ENCODE measurements around the gene CPEB3. TPM values are rescaled to one million over a fixed set of nuclear protein-coding genes. Genes with fewer than 3 reads are reported as not detected.

The CPEB3 gene
- total RNA-seq, 2 experiments from 2014 or later, result 1.2 to 1.3 TPM

GRCh38 chr10:92076722-92077121, 214.2 kb downstream of the CPEB3 start:
- no peaks in the 10 kb centered on the region for H3K9me3 Mint-ChIP-seq
- no peak overlapping the region for H3K4me3 ChIP-seq (ENCODE audit: low read length)
- no peaks in the 10 kb centered on the region for H3K9me3 ChIP-seq (ENCODE audit: control insufficient read depth in 1 of 2, insufficient read depth in 1 of 2, low read length in 2 of 2)
- H3K36me3 ChIP-seq (ENCODE audit: insufficient read depth, low read length), result peaks cover 9% of the 10 kb centered on the region
- no peaks in the 10 kb centered on the region for H3K27me3 ChIP-seq (ENCODE audit: control insufficient read depth in 1 of 2, insufficient read depth in 2 of 2, low read length in 2 of 2)
- H3K36me3 Mint-ChIP-seq (ENCODE audit: low read depth), result peaks cover 32% of the 10 kb centered on the region
- no peak overlapping the region for H3K4me3 Mint-ChIP-seq
- DNase-seq (no peak), ATAC-seq (ENCODE audit: poor library complexity) (no peak)
- no peaks in the 10 kb centered on the region for H3K4me1 ChIP-seq (ENCODE audit: insufficient read depth, low read length)
- ChIA-PET CTCF (interaction anchor here (0.6 kb wide), 1 partner anchor 399 kb away, joined by 3 read pairs; no protein-coding TSS in a partner anchor), POLR2A (no interaction called here)
- H3K27me3 Mint-ChIP-seq, result no peaks in the 10 kb centered on the region
- no peak overlapping the region for H3K27ac Mint-ChIP-seq
- H3K4me1 Mint-ChIP-seq (ENCODE audit: low read depth), result no peaks in the 10 kb centered on the region
- intact Hi-C loops (cut with DNase I, micrococcal nuclease), result no loop called here
- TF ChIP-seq, protein P1, sequence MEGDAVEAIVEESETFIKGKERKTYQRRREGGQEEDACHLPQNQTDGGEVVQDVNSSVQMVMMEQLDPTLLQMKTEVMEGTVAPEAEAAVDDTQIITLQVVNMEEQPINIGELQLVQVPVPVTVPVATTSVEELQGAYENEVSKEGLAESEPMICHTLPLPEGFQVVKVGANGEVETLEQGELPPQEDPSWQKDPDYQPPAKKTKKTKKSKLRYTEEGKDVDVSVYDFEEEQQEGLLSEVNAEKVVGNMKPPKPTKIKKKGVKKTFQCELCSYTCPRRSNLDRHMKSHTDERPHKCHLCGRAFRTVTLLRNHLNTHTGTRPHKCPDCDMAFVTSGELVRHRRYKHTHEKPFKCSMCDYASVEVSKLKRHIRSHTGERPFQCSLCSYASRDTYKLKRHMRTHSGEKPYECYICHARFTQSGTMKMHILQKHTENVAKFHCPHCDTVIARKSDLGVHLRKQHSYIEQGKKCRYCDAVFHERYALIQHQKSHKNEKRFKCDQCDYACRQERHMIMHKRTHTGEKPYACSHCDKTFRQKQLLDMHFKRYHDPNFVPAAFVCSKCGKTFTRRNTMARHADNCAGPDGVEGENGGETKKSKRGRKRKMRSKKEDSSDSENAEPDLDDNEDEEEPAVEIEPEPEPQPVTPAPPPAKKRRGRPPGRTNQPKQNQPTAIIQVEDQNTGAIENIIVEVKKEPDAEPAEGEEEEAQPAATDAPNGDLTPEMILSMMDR (IDR thresholded peaks at IDR 0.05), result no peak
- H3K27ac ChIP-seq (ENCODE audit: low read depth in 1 of 2, low read length in 2 of 2), result no peak overlapping the region

- H3K4me3 ChIP-seq (ENCODE audit: low read length), result no peak overlapping the region
- Mint-ChIP-seq H3K36me3 (ENCODE audit: low read depth) (peaks cover 25% of the 10 kb centered on the region), H3K9me3 (no peaks in the 10 kb centered on the region), H3K27me3 (no peaks in the 10 kb centered on the region), H3K4me1 (ENCODE audit: low read depth) (no peaks in the 10 kb centered on the region), H3K27ac (no peak overlapping the region), H3K4me3 (no peak overlapping the region)
- CTCF ChIA-PET, result no interaction called here
- H3K27ac ChIP-seq (ENCODE audit: low read depth in 1 of 2, low read length in 2 of 2), result no peak overlapping the region
- H3K4me1 ChIP-seq (ENCODE audit: insufficient read depth, low read length), result no peaks in the 10 kb centered on the region
- H3K27me3 ChIP-seq (ENCODE audit: control insufficient read depth in 1 of 2, insufficient read depth in 2 of 2, low read length in 2 of 2), result no peaks in the 10 kb centered on the region
- POLR2A ChIA-PET, result no interaction called here
- intact Hi-C loops (cut with DNase I, micrococcal nuclease), result no loop called here
- TF ChIP-seq, protein P1 (IDR thresholded peaks at IDR 0.05), result no peak
- H3K36me3 ChIP-seq (ENCODE audit: insufficient read depth, low read length), result peaks cover 4% of the 10 kb centered on the region
- no peaks in the 10 kb centered on the region for H3K9me3 ChIP-seq (ENCODE audit: control insufficient read depth in 1 of 2, insufficient read depth in 1 of 2, low read length in 2 of 2)
- no peak for ATAC-seq (ENCODE audit: poor library complexity)
- no peak for DNase-seq
These were observed 215.0 kb downstream of the CPEB3 start for GRCh38 chr10:92075829-92076228.

- TF ChIP-seq, protein P1 (IDR thresholded peaks at IDR 0.05), result no peak
- DNase-seq (no peak), ATAC-seq (ENCODE audit: poor library complexity) (no peak)
- H3K27ac ChIP-seq (ENCODE audit: low read depth in 1 of 2, low read length in 2 of 2), result no peak overlapping the region
- no peaks in the 10 kb centered on the region for H3K27me3 ChIP-seq (ENCODE audit: control insufficient read depth in 1 of 2, insufficient read depth in 2 of 2, low read length in 2 of 2)
- no peak overlapping the region for H3K4me3 ChIP-seq (ENCODE audit: low read length)
- no peaks in the 10 kb centered on the region for H3K27me3 Mint-ChIP-seq
- no peaks in the 10 kb centered on the region for H3K4me1 Mint-ChIP-seq (ENCODE audit: low read depth)
- no peak overlapping the region for H3K27ac Mint-ChIP-seq
- H3K9me3 ChIP-seq (ENCODE audit: control insufficient read depth in 1 of 2, insufficient read depth in 1 of 2, low read length in 2 of 2), result no peaks in the 10 kb centered on the region
- H3K4me3 Mint-ChIP-seq, result no peak overlapping the region
- intact Hi-C loops (cut with DNase I, micrococcal nuclease), result no loop called here
- ChIA-PET POLR2A (no interaction called here), CTCF (no interaction called here)
- no peaks in the 10 kb centered on the region for H3K4me1 ChIP-seq (ENCODE audit: insufficient read depth, low read length)
- no peaks in the 10 kb centered on the region for H3K9me3 Mint-ChIP-seq
- H3K36me3 ChIP-seq (ENCODE audit: insufficient read depth, low read length), result no peaks in the 10 kb centered on the region
- peaks cover 16% of the 10 kb centered on the region for H3K36me3 Mint-ChIP-seq (ENCODE audit: low read depth)
These were observed 216.6 kb downstream of the CPEB3 start for GRCh38 chr10:92074126-92074887.
